SK-N-DZ (cell line): ENCODE data around the gene RAMP3. TPM values are rescaled to one million over a fixed set of nuclear protein-coding genes. Genes with fewer than 3 reads are reported as not detected.
A peak's percentile ranks its signal among the peaks of the same experiment; 100 is the strongest.
"Not testable (repeated sequence)": the region's sequence is repeated elsewhere in the genome, so short reads cannot be mapped to it uniquely, and the experiment has no call there.

Experiments used
- DNase-seq: peaks from one replicate; pipeline ENCODE4 v3.0.0-alpha.2; 2015; ENCODE audit warnings: low spot score
- polyA plus RNA-seq, 2 experiments: library from polyadenylated mRNA; depleted of rRNA; stranded (reverse); fragments of >200 nt; gene quantifications; 2 replicates each; pipeline ENCODE4 v1.2.3, GENCODE V29; 2014

The RAMP3 gene, protein sequence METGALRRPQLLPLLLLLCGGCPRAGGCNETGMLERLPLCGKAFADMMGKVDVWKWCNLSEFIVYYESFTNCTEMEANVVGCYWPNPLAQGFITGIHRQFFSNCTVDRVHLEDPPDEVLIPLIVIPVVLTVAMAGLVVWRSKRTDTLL
- not detected in 2 replicates for polyA plus RNA-seq (2014; cell fraction: cytosol; rRNA removed)
- not detected in 2 replicates for polyA plus RNA-seq (2014; cell fraction: nucleus; rRNA removed)

DNA sequence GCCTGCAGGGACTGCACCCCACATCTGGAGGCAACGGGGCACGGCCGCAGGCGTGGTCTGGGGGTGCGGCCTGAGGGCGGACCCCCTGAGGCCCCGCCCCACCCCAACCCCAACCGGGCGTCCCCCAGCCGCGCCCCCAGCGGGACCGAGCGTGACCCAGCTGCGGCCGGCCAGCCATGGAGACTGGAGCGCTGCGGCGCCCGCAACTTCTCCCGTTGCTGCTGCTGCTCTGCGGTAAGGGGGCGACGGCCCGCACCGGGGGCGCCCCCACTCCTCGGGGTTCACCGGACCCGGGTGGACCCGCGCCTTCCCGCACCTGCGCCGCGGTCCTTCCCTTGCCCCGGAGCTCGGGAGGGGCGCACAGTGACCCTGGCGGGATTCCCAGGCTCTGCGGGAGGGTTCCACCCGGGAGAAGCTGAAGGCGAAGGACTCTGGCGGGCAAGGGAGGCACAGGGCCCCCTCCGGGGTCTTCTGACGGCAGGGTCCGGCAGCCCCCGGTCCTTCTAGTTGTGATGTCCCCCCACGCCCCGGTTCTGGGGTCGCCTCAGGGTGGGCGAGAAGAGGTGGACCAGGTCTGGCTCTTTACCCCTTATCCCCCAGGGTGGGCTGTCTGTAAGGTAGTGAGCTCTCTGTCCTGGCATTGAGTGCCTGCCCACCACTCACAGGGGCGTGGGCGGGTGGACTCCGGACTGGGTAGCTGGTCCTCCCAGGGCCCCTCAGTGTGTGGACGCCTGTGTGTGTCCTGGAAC lies at the start of gene RAMP3:
TSS of gene RAMP3 (plus strand) at position 139 of the 749 bp plus-strand sequence. CDS start at position 177, 38 bp downstream.
- no peak for DNase-seq

DNA sequence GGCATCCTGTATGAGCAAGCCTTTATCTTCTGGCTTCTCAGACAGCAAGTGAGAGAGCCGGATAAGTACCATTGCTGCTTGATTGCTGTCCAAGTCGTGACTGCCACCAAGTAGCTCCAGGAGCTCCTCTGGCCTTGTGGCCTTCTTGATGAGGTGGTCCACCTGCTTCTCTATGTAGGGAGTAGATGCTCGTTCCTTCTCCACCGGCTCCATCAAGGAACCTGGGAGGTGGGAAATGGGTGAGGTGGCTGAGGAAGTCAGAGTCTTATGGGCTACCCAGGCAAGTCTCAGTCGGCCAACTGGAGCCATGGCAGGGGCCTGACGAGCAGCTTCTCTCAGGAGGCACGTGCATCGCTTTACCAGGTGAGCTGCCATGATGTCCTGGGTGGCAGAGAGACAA lies 48.7 kb upstream of the RAMP3 start:
- DNase-seq: no peak

DNA sequence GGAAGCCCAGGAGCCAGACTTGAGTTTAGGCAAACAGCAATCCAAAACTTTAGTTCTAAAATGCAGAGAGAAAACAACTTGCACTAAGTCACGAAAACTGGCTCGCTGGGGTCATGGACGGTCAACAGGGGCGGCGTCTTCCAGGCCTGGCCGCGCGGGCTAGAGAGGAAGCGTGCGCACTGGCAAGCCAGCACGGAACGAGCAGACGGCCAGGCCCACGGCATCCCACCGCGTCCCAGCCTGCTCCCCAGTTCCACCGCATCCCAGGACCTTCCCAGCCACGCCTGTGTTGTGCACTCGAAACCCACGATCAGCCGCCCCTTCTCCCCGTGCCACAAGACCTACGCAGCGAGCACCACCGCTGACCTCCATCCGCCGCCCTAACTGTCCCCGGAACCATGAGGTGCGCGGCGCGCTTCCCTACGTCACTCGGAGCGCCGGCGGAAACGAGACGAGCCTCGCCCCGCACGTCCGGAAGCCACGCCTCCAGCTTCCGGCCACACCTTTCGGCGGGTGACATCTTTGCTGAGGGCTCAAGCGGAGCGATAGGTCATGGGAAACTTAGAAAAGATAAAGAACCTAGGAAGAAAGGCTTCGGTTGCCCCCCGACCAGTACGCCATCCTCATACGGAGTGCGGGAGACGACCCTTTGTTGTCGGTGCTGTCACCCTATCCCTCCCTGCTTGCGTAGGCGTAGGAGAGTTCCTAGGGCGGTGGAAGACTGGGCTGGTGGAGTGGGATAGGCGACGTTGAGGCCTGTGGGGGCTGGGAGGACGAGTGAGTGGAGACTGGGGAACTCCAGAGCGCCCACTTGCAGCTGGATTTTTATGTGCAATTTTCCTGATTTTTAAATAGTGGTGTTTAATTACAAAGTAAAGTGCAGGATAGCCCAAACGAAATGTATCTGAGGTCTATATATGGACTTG lies 46.0 kb upstream of the RAMP3 start, which contains the start of gene TBRG4:
TSS of gene TBRG4 (minus strand) at position 400 of the 926 bp plus-strand sequence. CDS start 2,460 bp downstream, outside the sequence.
- peak; percentile 96 for DNase-seq

DNA sequence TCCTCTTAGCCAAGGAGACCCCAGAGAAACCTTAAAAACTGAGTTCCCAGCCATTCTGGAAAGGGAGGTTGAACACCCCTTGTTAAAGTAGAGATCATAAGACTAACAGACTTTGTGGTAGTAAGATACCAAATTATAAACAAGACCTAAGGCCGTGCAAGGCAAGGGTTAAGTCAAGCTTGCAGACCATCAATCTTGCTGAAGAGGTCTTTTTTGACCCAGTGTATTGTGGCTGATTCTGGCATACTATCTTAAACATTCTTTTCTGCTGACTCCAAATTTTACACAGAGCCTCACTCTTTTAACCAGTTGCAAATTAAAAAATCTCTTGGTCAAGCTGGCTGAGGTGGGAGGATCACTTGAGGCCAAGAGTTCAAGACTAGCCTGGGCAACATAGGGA lies 44.9 kb upstream of the RAMP3 start:
- no peak for DNase-seq

DNA sequence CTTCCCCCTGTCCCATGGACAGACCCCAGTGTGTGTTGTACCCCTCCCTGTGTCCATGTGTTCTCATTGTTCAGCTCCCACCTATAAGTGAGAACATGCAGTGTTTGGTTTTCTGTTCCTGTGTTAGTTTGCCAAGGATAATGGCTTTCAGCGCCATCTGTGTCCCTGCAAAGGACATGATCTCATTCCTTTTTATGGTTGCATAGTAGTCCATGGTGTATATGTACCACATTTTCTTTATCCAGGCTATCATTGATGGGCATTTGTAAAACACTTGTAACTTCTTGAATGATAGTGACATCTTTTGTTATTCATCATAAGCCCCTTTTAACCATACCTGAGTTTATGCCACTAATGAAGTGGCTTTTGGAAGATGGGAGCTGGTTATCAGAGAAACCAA lies 43.3 kb upstream of the RAMP3 start:
- DNase-seq: not testable (repeated sequence)

DNA sequence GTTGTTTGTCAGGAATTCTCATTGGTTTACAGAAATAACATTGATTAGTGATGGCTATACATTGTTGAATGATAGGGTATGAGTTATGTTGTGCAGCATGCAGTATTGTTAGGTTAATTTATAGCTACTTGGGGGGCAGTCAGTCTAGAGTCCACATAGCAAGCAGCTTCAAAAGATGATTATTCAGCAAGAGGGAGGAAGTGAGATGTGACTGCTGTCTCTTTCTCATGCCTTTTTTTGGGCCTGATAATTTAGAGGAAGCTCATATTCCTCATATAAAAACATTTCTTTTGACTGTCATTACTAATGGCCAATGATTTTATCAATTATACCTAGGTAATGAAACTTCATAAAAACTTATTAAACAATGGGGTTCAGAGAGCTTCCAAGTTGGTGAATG lies 42.7 kb upstream of the RAMP3 start:
- DNase-seq: no peak

DNA sequence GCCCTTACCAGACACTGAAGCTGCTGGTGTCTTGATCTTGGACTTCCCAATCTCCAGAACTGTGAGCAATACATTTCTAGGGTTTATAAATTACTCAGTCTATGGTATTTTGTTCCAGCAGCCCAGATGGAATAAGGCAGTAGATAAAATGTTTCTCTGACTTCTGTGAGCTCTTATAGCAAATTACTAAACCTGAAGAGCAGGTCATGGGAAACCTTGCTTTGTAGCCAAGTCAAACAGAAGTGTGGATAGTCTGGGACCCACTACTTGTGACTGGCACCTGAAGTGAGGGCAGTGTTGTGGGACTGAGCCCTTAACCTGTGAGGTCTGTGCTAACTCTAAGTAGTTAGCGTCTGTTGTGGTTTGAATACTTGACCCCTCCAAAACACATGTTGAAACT lies 41.5 kb upstream of the RAMP3 start:
- no peak for DNase-seq

DNA sequence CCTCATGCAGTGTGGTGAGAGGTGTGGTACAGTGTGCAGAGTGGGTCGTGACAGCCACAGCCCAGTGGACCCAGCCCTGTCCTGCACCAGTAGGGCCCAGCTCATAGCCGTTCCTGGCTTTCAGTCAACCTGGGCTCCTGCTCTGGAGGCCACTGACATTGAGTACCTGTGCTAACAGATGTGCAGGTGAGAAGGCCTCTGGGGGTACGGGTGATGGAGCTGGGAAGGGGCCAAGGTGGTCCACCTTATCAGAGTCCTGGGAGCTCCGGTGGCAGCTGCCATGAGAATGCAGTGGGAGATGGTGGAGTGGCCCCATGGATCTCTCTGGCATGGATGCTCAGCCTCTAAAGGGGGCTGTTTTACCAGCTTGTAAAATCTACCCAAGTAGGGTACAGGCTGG lies 40.0 kb upstream of the RAMP3 start:
- DNase-seq: no peak

DNA sequence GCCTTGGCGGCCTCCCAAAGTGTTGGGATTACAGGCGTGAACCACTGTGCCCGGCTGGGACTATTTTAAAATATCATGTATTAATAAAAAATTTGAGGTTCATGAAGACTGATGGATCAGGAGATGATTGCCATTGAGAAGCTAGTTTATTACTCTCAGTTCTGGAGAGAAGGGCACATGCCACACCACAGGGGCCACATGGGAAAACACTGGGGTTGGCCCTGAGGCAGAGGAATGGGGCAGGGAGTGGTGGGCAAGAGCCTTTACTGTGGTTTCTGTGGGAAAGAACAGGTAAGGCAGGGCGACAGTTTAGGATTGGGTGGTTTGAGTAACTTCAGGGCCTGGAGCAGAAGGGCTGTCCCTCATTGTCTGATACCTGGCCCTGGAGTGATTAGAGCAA lies 39.3 kb upstream of the RAMP3 start:
- no peak for DNase-seq

DNA sequence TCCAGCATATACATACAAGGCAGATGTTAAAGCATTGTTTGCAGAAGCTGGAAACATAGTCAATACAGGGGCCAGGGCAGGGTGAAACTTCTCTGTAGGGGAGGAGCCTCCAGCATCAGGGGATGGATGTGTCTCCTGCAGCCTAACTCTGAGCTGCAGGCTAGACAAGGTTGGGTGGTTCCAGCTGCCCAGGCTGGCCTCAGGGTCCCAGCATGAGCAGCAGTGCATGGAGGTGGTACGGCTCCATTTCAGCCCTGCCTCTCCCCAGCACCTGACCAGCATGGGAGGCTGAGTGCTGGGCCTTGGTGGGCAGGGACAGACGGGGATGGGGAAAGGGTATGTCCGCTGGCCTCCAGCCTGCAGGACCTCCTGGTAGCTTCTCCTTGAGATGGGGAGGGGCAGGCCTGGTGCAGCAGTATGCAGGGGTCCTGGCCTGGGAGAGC lies 38.7 kb upstream of the RAMP3 start:
- DNase-seq: no peak

DNA sequence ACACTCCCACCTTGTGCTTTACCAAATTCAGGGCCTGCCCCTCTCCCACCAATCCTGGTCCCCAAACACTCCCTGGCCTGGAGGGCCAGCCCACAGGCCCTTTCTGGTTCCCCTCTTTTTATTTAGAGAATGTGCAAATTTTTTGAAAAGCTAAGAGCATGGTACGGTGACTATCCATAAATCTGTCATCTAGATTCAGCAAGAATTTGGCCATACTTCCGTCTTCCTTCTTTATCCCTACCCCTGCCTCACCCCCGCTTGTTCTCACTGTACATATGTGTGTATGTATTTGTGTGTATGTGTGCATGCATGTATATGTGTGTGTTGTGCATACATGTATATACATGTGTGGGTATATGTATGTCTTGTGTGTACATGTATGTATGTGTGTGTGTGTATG lies 38.0 kb upstream of the RAMP3 start:
- DNase-seq: no peak

DNA sequence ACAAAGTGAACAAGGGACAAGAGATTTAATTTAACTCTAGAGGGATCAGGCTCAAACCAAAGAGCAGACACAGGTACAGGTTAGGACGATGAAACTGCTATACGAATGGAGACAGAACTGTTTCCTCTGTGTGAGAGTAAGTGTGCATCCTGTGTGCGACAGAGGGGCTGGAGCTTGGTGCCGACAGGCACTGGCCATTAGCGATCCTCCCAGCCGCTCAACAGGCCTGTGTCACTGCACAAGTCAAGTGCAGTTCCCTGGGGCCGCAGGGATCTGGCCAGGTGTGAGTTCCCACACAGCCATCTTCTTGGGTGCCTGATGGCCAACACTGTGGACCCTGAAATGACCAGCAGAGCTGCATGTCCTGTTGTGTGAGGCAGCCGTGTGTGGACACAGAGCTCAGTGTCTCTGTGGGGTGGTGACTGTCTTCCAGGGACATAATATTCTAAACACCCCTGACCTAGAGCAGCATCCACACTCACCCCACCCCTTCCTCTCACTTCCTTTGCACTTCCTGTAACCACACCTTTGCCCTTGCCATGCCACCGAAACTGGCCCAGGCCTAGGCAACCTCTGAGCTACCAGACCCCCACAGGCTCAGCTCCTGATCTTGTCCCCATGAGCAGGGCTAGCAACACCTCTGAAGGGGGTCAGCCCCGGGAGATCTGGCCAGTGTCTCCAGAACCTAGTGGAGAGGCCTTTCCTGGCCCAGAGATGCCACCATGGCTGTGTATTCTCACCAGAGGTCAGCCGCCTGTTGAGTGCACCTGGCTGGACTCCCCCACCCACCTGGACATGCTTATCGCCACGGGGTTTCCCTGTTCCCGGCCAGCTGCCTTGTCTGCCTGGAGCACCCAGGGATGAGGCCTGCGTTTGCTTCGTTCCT lies 34.4 kb upstream of the RAMP3 start:
- DNase-seq: no peak

DNA sequence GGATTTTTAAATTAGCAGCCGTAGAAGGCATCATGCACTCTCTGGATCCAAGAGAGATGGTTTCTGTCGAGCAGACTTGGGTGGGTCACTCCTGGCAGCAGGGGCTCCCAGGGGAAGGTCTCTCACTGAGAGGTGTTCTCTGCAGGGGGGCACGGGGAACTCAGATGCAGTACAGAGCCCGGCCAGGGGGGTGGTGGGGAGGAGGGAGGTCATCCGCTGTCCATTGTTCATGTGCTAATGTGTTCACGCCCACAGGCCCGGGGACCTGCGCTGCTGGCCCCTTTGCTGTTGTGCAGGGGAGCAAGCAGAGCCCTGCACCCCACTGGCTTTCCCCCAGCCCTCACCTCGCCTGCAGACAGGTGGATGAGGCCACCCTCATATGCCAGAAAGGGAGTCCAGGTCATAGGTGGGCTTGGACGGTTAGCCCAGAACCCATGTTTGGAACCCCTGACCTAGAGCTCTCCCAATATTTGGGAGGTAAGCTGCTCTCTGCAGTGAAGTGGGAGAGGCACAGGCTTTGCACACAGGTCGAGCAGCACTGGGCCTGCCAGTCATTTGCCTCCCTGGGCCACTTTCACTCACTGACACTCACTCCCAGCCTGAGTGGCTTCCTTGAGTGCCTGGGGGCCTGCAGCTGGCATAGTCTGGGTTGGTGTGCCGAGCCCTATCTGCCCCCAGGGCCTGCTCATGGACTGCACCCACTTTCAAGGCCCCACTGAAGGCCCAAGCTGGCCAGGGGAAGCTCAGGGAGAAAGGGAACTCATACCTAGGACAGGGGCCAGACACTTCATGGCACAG lies 33.5 kb upstream of the RAMP3 start:
- no peak for DNase-seq

DNA sequence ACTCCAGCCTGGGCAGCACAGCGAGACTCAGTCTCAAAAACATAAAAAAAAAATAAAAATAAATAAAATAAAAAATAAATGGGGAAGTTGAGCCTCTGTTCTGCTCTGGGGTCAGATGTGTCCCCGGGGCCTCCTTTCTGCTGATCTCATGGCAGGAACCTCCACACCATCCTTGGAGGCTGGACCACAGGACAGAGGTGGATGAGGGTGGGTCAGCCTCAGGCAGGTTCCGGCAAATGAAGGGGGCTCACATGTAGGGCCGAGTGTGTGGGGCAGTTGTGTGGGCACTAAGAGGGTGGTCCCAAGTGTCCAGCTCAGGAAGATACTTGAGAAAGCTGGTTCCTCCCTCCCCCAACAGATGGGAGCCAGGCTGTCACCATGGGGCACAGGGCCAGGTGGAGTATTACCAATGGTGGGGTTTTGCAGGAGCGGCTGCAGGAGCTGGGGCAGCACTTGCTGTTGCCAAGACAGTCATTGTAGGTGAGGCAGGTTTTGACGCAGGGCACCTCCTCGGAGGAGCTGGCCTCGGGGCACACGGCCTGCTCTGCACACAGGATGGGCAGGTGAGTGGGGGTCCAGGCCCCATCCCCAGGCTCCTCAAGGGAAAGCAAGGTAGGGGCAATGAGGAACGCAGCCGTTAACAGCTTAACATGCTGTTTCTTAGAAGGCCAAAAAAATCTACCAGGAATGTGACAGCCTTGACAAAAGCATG lies 32.2 kb upstream of the RAMP3 start:
- DNase-seq: no peak

DNA sequence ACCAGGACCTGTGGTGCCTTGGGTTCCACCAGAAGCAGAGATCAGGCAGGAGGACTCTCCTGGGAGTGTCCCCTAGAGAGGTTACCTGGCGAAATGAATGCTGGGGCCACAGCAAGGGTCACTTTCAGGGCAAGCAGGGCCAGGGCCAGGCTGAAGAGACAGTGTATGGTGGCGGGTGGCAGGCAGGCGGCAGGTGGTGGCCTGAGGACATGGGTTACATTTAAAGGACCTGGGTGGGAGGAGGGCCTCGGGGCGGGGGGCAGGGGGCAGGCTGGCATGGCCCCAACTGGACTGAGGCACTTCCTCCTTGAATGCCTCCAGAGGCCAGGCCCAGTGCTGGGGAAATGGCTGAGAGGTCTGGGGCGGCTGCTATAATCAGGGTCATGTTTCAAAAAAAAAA lies 31.4 kb upstream of the RAMP3 start:
- no peak for DNase-seq

DNA sequence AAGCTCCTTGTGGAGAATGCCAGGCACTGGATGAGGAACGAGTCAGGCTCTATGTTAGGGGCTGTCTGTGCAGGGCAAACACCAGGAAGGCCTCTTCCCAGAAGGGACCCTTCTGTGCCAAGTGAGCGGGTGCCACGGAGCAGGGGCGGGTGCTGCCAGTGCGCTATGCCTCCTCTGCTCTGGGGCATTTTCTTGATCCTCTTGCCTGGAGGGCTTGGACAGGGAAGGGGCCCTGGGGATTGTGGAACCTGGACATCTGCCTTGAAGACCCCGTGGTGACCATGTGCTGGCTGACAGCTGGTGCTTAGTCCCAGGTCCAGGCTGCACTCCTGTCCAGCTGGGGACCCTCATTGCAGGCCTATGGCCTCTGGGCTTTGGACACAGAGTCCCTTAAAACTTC lies 30.7 kb upstream of the RAMP3 start:
- DNase-seq: no peak

DNA sequence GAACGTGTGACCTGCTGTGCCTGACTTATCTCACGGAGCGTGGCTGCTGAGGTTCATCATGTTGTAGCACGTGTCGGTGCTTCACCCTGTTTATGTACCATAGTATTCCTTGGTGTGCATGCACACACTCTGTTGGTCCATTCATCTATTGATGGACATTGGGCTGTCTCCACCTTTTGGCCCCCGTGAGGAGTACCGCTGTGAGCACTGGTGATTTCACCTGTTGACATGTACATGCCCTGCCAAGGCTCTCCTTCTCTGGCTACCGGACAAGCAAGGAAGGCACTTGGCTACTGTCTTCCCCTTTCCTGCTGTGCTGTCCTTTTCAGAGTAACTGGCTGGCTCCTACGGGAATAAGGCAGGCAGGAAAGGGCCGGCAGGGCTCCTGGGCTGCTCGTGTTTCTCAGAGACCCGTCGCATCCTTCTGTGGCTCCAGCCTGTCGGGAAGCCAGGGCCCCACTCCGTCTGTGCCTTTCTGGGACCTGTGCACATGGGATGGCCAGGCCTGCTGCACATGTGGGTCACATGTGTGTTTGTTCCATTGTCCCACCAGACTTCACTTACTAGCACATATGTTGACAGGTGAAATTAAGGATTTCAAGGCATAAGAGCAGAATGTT lies 28.3 kb upstream of the RAMP3 start:
- DNase-seq: no peak

DNA sequence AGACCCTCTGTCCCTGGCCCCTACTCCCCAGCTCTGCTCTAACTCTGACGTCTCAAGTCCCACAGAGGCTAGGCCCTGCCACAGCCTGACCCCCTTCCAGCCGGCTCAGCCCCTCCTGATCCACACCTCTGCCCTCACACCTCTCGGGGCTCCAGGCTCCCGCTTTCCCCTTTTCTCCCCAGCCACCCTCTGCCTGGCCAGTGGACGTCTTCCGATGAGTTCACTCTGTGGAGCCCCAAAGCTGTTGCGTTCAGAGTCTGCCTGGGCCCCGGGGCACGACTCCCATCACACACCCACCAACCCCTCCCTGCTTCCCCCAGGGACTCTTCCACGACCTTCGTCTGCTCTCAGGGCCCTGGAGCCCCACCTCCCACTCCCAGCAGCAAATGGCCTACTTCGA lies 27.7 kb upstream of the RAMP3 start:
- no peak for DNase-seq

DNA sequence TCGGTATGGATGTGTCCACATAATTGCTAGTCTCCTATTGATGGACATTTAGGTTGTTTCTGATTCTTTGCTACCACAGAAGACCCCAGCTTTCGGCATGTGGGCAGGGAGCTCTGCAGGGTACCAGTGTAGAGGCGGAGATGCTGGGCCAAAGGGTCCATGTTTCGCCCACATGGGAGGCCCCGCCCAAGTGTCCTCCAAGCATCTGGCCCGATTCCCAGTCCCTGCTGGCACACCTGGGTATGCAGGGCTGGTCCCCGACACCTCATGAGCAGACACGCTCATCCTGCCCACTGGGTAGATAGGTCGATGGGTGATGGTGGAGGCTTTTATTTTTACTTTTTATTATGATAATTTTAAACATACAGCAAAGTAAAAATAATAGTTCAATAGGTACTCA lies 26.7 kb upstream of the RAMP3 start:
- no peak for DNase-seq
